CD14-positive monocyte (primary cell): ENCODE measurements around the gene TBCCD1. TPM values are rescaled to one million over a fixed set of nuclear protein-coding genes. Genes with fewer than 3 reads are reported as not detected.

Experiments
- DNase-seq, 3 donors: peaks; one replicate each; pipeline ENCODE4 v3.0.0-alpha.2; 2011 to 2022
- H2AFZ ChIP-seq: 2 replicates; pipeline ENCODE4 v1.6.0; 2012; ENCODE audit warnings: mild to moderate bottlenecking, low read depth, low read length, inconsistent platforms; ENCODE audit not compliant: insufficient read depth, poor library complexity, severe bottlenecking
- H3K27ac ChIP-seq, 2 donors: 1 replicate in 1 of 2; 2 replicates in 1 of 2; pipeline ENCODE4 v1.5.1; 2012 to 2013; ENCODE audit warnings: low read length in 2 of 2, control low read depth in 1 of 2, inconsistent platforms in 1 of 2, low read depth in 1 of 2, mild to moderate bottlenecking in 1 of 2
- H3K27me3 ChIP-seq, 2 donors: one replicate each; pipeline versions ENCODE4 v1.6.0 to v1.6.1; 2011 to 2013; ENCODE audit warnings: low read length in 2 of 2; ENCODE audit not compliant: control insufficient read depth in 2 of 2, insufficient read depth in 2 of 2
- H3K36me3 ChIP-seq, 2 donors: replicated peaks in 1 of 2; 1 replicate in 1 of 2; 2 replicates in 1 of 2; pipeline versions ENCODE4 v1.5.1 to v1.6.1; 2012 to 2013; ENCODE audit warnings: low read length in 2 of 2, control low read depth in 1 of 2, inconsistent platforms in 1 of 2, mild to moderate bottlenecking in 1 of 2; ENCODE audit not compliant: insufficient read depth in 2 of 2, control insufficient read depth in 1 of 2
- H3K4me1 ChIP-seq, 2 donors: 1 replicate in 1 of 2; 2 replicates in 1 of 2; pipeline versions ENCODE4 v1.5.1 to v1.6.1; 2012 to 2013; ENCODE audit warnings: low read length in 2 of 2, control low read depth in 1 of 2, inconsistent platforms in 1 of 2, mild to moderate bottlenecking in 1 of 2, moderate library complexity in 1 of 2; ENCODE audit not compliant: insufficient read depth in 2 of 2, control insufficient read depth in 1 of 2
- H3K4me2 ChIP-seq: replicated peaks from 2 replicates; pipeline ENCODE3; 2012; ENCODE audit warnings: low read length, moderate library complexity, mild to moderate bottlenecking; ENCODE audit not compliant: poor library complexity, severe bottlenecking; ENCODE audit errors: extremely low read depth
- H3K4me3 ChIP-seq, 3 experiments: fragments of 200-600 bp in 1 of 3; sonication (generic) in 1 of 3; replicated peaks in 1 of 3; 1 replicate in 2 of 3; 2 replicates in 1 of 3; pipeline ENCODE4 v1.5.1; 2011 to 2013; ENCODE audit warnings: low read length in 3 of 3, mild to moderate bottlenecking in 3 of 3, control low read depth in 2 of 3, low read depth in 2 of 3, inconsistent platforms in 1 of 3, moderate library complexity in 1 of 3
- H3K79me2 ChIP-seq: 2 replicates; pipeline ENCODE4 v1.6.0; 2012; ENCODE audit warnings: mild to moderate bottlenecking, control low read depth, inconsistent platforms, low read length, moderate library complexity; ENCODE audit not compliant: insufficient read depth
- H3K9ac ChIP-seq: 2 replicates; pipeline ENCODE4 v1.6.0; 2017; ENCODE audit warnings: low read length, mild to moderate bottlenecking; ENCODE audit not compliant: insufficient read depth, poor library complexity, severe bottlenecking
- H3K9me3 ChIP-seq, 2 donors: replicated peaks in 1 of 2; 1 replicate in 1 of 2; 2 replicates in 1 of 2; pipeline versions ENCODE4 v1.5.1 to v1.6.1; 2012 to 2013; ENCODE audit warnings: low read length in 2 of 2, control low read depth in 1 of 2; ENCODE audit not compliant: control insufficient read depth in 1 of 2, insufficient read depth in 1 of 2
- H4K20me1 ChIP-seq: 2 replicates; pipeline ENCODE4 v1.6.0; 2012; ENCODE audit warnings: mild to moderate bottlenecking, low read length, control low read depth, moderate library complexity; ENCODE audit not compliant: insufficient read depth
- H3K27ac Mint-ChIP-seq, 7 donors: one replicate each; pipeline ENCODE4 v1.8.0; 2020; ENCODE audit warnings: mild to moderate bottlenecking in 7 of 7, mixed read lengths in 7 of 7, moderate library complexity in 6 of 7, inconsistent platforms in 2 of 7
- H3K27me3 Mint-ChIP-seq, 3 donors: one replicate each; pipeline ENCODE4 v1.8.0; 2021 to 2022; ENCODE audit warnings: low read depth in 3 of 3, mild to moderate bottlenecking in 3 of 3, mixed read lengths in 3 of 3, moderate library complexity in 3 of 3, inconsistent platforms in 1 of 3
- H3K36me3 Mint-ChIP-seq, 2 donors: one replicate each; pipeline ENCODE4 v1.8.0; 2020; ENCODE audit warnings: mixed read lengths in 2 of 2, inconsistent platforms in 1 of 2, mild to moderate bottlenecking in 1 of 2
- H3K4me1 Mint-ChIP-seq: one replicate; pipeline ENCODE4 v1.8.0; 2020; ENCODE audit warnings: mild to moderate bottlenecking, mixed read lengths
- H3K4me3 Mint-ChIP-seq, 2 donors: one replicate each; pipeline ENCODE4 v1.8.0; 2020; ENCODE audit warnings: mild to moderate bottlenecking in 2 of 2, mixed read lengths in 2 of 2, moderate library complexity in 1 of 2
- H3K9me3 Mint-ChIP-seq, 7 donors: one replicate each; pipeline ENCODE4 v1.8.0; 2020 to 2022; ENCODE audit warnings: mixed read lengths in 7 of 7, mild to moderate bottlenecking in 6 of 7, moderate library complexity in 6 of 7, inconsistent platforms in 2 of 7
- CTCF ChIP-seq: fragments of 200-600 bp; IDR thresholded peaks from one replicate; pipeline ENCODE4 v1.8.0; 2022; ENCODE audit warnings: antibody characterized with exemption, mild to moderate bottlenecking
- WGBS: methylation state at CpG from one replicate; pipeline ENCODE4 v1.1.5; 2013; ENCODE audit warnings: missing lambda C conversion rate; ENCODE audit not compliant: insufficient coverage; 5-methylcytosine and 5-hydroxymethylcytosine counted together
- intact Hi-C, 2 donors: fragments of 100-400 bp; cut with micrococcal nuclease; formaldehyde crosslinking; loops; one replicate each; pipeline versions ENCODE4 v1.15.0 to v1.15.1; 2023
- polyA plus RNA-seq, 3 donors: library from polyadenylated mRNA; depleted of rRNA in 1 of 3; unstranded in 2 of 3; stranded (reverse) in 1 of 3; fragments of 300-500 nt in 2 of 3; fragments of >200 nt in 1 of 3; fragmentation: Illumina TruSeq in 2 of 3; gene quantifications; 1 replicate in 2 of 3; 2 replicates in 1 of 3; pipeline ENCODE4 v1.2.3, GENCODE V29; 2012 to 2021

The TBCCD1 gene
- polyA plus RNA-seq, 3 donors, result 9.2 to 9.6 (median 9.6) TPM

GRCh38 chr3:186590580-186591295, 23.6 kb upstream of the TBCCD1 start:
- DNase-seq, result no peak
- Histone ChIP-seq H2AFZ (no peak overlapping the region), H3K27me3 (no peaks in the 10 kb centered on the region), H3K36me3 (peaks cover 2 to 7% of the 10 kb centered on the region in 2 donors), H3K27ac (no peak overlapping the region), H3K9ac (no peak overlapping the region), H3K4me3 (no peak overlapping the region), H3K79me2 (no peaks in the 10 kb centered on the region), H3K9me3 (no peaks in the 10 kb centered on the region), H3K4me1 (no peaks in the 10 kb centered on the region), H3K4me2 (no peak overlapping the region), H4K20me1 (no peaks in the 10 kb centered on the region)
- H3K36me3 Mint-ChIP-seq, result peaks cover 4 to 10% of the 10 kb centered on the region in 2 donors
- no peak for TF ChIP-seq CTCF
- intact Hi-C loops, result no loop called here
- no peaks in the 10 kb centered on the region for H3K9me3 Mint-ChIP-seq
- WGBS, result 100% methylated on average over 1 of the region's 7 CpGs
- no peak overlapping the region for H3K27ac Mint-ChIP-seq
- H3K4me1 Mint-ChIP-seq, result no peaks in the 10 kb centered on the region
- H3K27me3 Mint-ChIP-seq, result peaks cover 0 to 5% (median 0%) of the 10 kb centered on the region in 3 donors
- no peak overlapping the region for H3K4me3 Mint-ChIP-seq

- Histone ChIP-seq H2AFZ (no peak overlapping the region), H3K36me3 (peaks cover 9 to 14% of the 10 kb centered on the region in 2 donors), H3K4me1 (no peaks in the 10 kb centered on the region), H3K4me3 (no peak overlapping the region), H3K27ac (no peak overlapping the region), H3K9ac (no peak overlapping the region), H3K79me2 (no peaks in the 10 kb centered on the region), H3K27me3 (no peaks in the 10 kb centered on the region), H3K4me2 (no peak overlapping the region), H4K20me1 (no peaks in the 10 kb centered on the region), H3K9me3 (no peaks in the 10 kb centered on the region)
- Mint-ChIP-seq H3K4me1 (no peaks in the 10 kb centered on the region), H3K27me3 (peaks cover 0 to 5% (median 0%) of the 10 kb centered on the region in 3 donors), H3K9me3 (no peaks in the 10 kb centered on the region), H3K27ac (no peak overlapping the region), H3K36me3 (peaks cover 12 to 17% of the 10 kb centered on the region in 2 donors), H3K4me3 (no peak overlapping the region)
- intact Hi-C loops, result no loop called here
- TF ChIP-seq CTCF, result no peak
- 100% methylated on average over 1 of the region's 5 CpGs for WGBS
- no peak for DNase-seq
Measured at GRCh38 chr3:186589856-186590579, 22.9 kb upstream of the TBCCD1 start.
